B cell (primary cell): ENCODE measurements around the gene KAZN. TPM values are rescaled to one million over a fixed set of nuclear protein-coding genes. Genes with fewer than 3 reads are reported as not detected.

ENCODE experiments used
- ATAC-seq: fragments of 200-7000 bp; cut with Tn5 transposase; one replicate; pipeline ENCODE4 v1.10.0; 2021; ENCODE audit warnings: low read depth, mild to moderate bottlenecking, moderate number of reproducible peaks, moderate library complexity
- CTCF ChIA-PET: fragments of 350-600 bp; sonication (Branson Sonifier 250); formaldehyde crosslinking; loops from one replicate; lab custom pipeline; 2021; ENCODE audit warnings: antibody characterized with exemption, inconsistent platforms; lab: Charles Lee
- POLR2A ChIA-PET: fragments of 350-600 bp; sonication (Branson Sonifier 250); formaldehyde crosslinking; loops from one replicate; lab custom pipeline; 2021; ENCODE audit warnings: antibody characterized with exemption; lab: Charles Lee
- DNase-seq: peaks from one replicate; pipeline ENCODE4 v3.0.0; 2013
- H2AFZ ChIP-seq: 2 replicates; pipeline ENCODE4 v1.6.1; 2012; ENCODE audit warnings: mild to moderate bottlenecking, low read depth, low read length; ENCODE audit not compliant: insufficient read depth, poor library complexity, severe bottlenecking
- H3K27ac ChIP-seq, 2 donors: 1 replicate in 1 of 2; 2 replicates in 1 of 2; pipeline ENCODE4 v1.5.1; 2012 to 2013; ENCODE audit warnings: low read length in 2 of 2, mild to moderate bottlenecking in 2 of 2, moderate library complexity in 1 of 2
- H3K27me3 ChIP-seq, 4 experiments: fragments of 200-600 bp in 1 of 4; sonication (generic) in 1 of 4; replicated peaks in 1 of 4; 1 replicate in 2 of 4; 2 replicates in 2 of 4; pipeline versions ENCODE4 v1.6.1 to v1.7.0; 2013 to 2016; ENCODE audit warnings: low read length in 3 of 4, mild to moderate bottlenecking in 2 of 4, mixed read lengths in 1 of 4, moderate library complexity in 1 of 4; ENCODE audit not compliant: insufficient read depth in 4 of 4, control insufficient read depth in 3 of 4; ENCODE audit errors: control extremely low read depth in 1 of 4
- H3K36me3 ChIP-seq, 2 experiments: replicated peaks in 1 of 2; 1 replicate in 1 of 2; 2 replicates in 1 of 2; pipeline versions ENCODE4 v1.6.1 to v1.7.1; 2013; ENCODE audit warnings: low read length in 1 of 2; ENCODE audit not compliant: insufficient read depth in 2 of 2, control insufficient read depth in 1 of 2; ENCODE audit errors: control extremely low read depth in 1 of 2, extremely low read depth in 1 of 2
- H3K4me1 ChIP-seq, 2 donors: fragments of 200-600 bp in 1 of 2; sonication (generic) in 1 of 2; 1 replicate in 1 of 2; 2 replicates in 1 of 2; pipeline versions ENCODE4 v1.5.1 to v1.6.1; 2013 to 2017; ENCODE audit warnings: low read length in 2 of 2; ENCODE audit not compliant: control insufficient read depth in 2 of 2, insufficient read depth in 2 of 2
- H3K4me2 ChIP-seq: replicated peaks from 2 replicates; pipeline ENCODE3; 2012; ENCODE audit warnings: mild to moderate bottlenecking, low read depth, low read length; ENCODE audit not compliant: poor library complexity, severe bottlenecking
- H3K4me3 ChIP-seq, 5 experiments: fragments of 200-600 bp in 1 of 5; sonication (generic) in 1 of 5; 1 replicate in 3 of 5; 2 replicates in 2 of 5; pipeline versions ENCODE4 v1.5.1 to v1.7.0; 2011 to 2016; ENCODE audit warnings: low read length in 4 of 5, mild to moderate bottlenecking in 4 of 5, low read depth in 2 of 5, control low read depth in 1 of 5, moderate library complexity in 1 of 5; ENCODE audit not compliant: insufficient read depth in 1 of 5; ENCODE audit errors: control extremely low read depth in 1 of 5, extremely low read depth in 1 of 5
- H3K79me2 ChIP-seq: fragments of 200-600 bp; sonication (generic); one replicate; pipeline ENCODE4 v1.6.0; 2016; ENCODE audit warnings: low read length; ENCODE audit not compliant: control insufficient read depth, insufficient read depth
- H3K9ac ChIP-seq: fragments of 200-600 bp; sonication (generic); 2 replicates; pipeline ENCODE4 v1.6.1; 2017; ENCODE audit warnings: mild to moderate bottlenecking, low read length, moderate library complexity
- H3K9me3 ChIP-seq, 3 donors: one replicate each; pipeline versions ENCODE4 v1.6.1 to v1.7.1; 2013; ENCODE audit warnings: low read length in 2 of 3; ENCODE audit not compliant: control insufficient read depth in 2 of 3, insufficient read depth in 1 of 3; ENCODE audit errors: control extremely low read depth in 1 of 3
- H4K20me1 ChIP-seq: 2 replicates; pipeline ENCODE4 v1.6.0; 2012; ENCODE audit warnings: mild to moderate bottlenecking, low read length; ENCODE audit not compliant: insufficient read depth, control insufficient read depth, poor library complexity, severe bottlenecking
- H3K27ac Mint-ChIP-seq: one replicate; pipeline ENCODE4 v1.8.0; 2021; ENCODE audit warnings: mixed read lengths
- H3K27me3 Mint-ChIP-seq: one replicate; pipeline ENCODE4 v1.8.0; 2021; ENCODE audit warnings: mixed read lengths
- H3K4me1 Mint-ChIP-seq: one replicate; pipeline ENCODE4 v1.8.0; 2021; ENCODE audit warnings: mixed read lengths
- H3K4me3 Mint-ChIP-seq: one replicate; pipeline ENCODE4 v1.8.0; 2021; ENCODE audit warnings: mixed read lengths
- H3K9me3 Mint-ChIP-seq: one replicate; pipeline ENCODE4 v1.8.0; 2022; ENCODE audit warnings: mixed read lengths; ENCODE audit not compliant: insufficient read depth
- CTCF ChIP-seq: fragments of 200-600 bp; IDR thresholded peaks from one replicate; pipeline ENCODE4 v1.8.0; 2022; ENCODE audit warnings: antibody characterized with exemption, mild to moderate bottlenecking
- EZH2 ChIP-seq: IDR thresholded peaks from 2 replicates; pipeline ENCODE4 v1.6.1; 2012; ENCODE audit warnings: borderline replicate concordance, low read depth, mild to moderate bottlenecking, moderate library complexity, low read length; ENCODE audit not compliant: insufficient read depth, poor library complexity, severe bottlenecking
- WGBS: methylation state at CpG from one replicate; pipeline ENCODE4 v1.1.5; 2013; ENCODE audit warnings: missing lambda C conversion rate; ENCODE audit not compliant: insufficient coverage; 5-methylcytosine and 5-hydroxymethylcytosine counted together
- intact Hi-C: fragments of 100-400 bp; cut with micrococcal nuclease; formaldehyde crosslinking; loops from one replicate; pipeline ENCODE4 v1.10.0; 2022
- polyA plus RNA-seq: library from polyadenylated mRNA; depleted of rRNA; stranded (reverse); fragments of >200 nt; gene quantifications from 2 replicates; pipeline ENCODE4 v1.2.3, GENCODE V29; 2012
- total RNA-seq, 2 donors: library from RNA; stranded (reverse); fragments of 120-200 nt in 1 of 2; gene quantifications; 1 replicate in 1 of 2; 2 replicates in 1 of 2; pipeline versions ENCODE4 v1.2.3 to v1.2.4, GENCODE V29; 2013 to 2022

Gene KAZN
- total and polyA plus RNA-seq, 2 donors (not counting 1 experiment from before 2014, with no cell fraction given), result 0.13 to 0.39 TPM

GRCh38 chr1:14635421-14635820 lies 36.9 kb downstream of the KAZN start:
- Mint-ChIP-seq H3K9me3 (no peaks in the 10 kb centered on the region), H3K27ac (no peak overlapping the region), H3K4me3 (no peak overlapping the region), H3K27me3 (no peaks in the 10 kb centered on the region), H3K4me1 (no peaks in the 10 kb centered on the region)
- Histone ChIP-seq H3K4me1 (no peaks in the 10 kb centered on the region), H2AFZ (no peak overlapping the region), H3K9me3 (no peaks in the 10 kb centered on the region), H4K20me1 (no peaks in the 10 kb centered on the region), H3K9ac (no peak overlapping the region), H3K27me3 (no peaks in the 10 kb centered on the region), H3K4me3 (no peak overlapping the region), H3K36me3 (no peaks in the 10 kb centered on the region), H3K79me2 (no peaks in the 10 kb centered on the region), H3K27ac (no peak overlapping the region), H3K4me2 (no peak overlapping the region)
- 91% methylated on average over 7 of the region's 9 CpGs for WGBS
- POLR2A ChIA-PET, result no interaction called here
- intact Hi-C loops, result no loop called here
- CTCF ChIA-PET, result interaction anchor here (1.0 kb wide), 1 partner anchor 8 kb away, joined by 4 read pairs; no protein-coding TSS in a partner anchor
- ATAC-seq (no peak), DNase-seq (no peak)
- no peak for TF ChIP-seq EZH2
- no peak for TF ChIP-seq CTCF

DNA sequence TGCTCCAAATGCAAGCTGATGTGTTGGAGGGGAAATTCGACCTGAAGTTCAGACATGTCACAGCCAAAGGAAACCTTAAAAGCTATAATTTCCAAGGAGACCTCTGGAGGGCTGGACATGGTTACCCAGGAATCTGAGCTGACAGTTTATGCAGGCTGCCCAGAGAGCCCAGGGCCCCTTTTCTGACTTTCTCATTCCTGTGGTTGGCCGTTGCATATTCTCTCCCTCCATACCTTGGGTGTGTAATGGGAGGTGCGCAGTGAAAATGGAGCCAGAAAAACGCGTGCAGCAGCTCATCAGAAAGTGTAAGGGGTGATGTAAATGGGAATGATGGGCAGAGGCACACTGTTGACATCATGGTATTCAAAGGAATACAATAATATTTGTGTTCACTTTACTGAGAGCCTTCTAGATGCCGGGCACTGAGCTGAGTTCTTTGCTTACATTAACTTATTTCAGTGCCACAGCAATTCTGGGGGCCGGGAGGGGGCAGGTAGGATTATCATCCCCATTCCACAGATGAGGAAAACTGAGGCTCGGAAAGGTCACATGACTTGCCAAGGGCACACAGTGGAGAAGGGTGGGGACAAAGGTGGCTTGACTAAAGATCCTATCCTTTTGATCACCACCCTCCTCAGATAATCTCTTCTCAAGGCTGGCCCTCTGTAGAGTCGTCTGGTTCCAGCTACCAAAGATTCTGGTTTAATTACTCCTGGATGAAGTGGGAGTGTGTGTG lies 38.6 kb downstream of the KAZN start:
- ChIA-PET POLR2A (no interaction called here), CTCF (no interaction called here)
- Histone ChIP-seq H4K20me1 (no peaks in the 10 kb centered on the region), H3K4me1 (no peaks in the 10 kb centered on the region), H3K27ac (no peak overlapping the region), H3K4me2 (no peak overlapping the region), H3K9ac (no peak overlapping the region), H3K4me3 (no peak overlapping the region), H2AFZ (no peak overlapping the region), H3K9me3 (peaks cover 0 to 9% (median 0%) of the 10 kb centered on the region in 3 donors), H3K36me3 (no peaks in the 10 kb centered on the region), H3K27me3 (no peaks in the 10 kb centered on the region), H3K79me2 (no peaks in the 10 kb centered on the region)
- ATAC-seq (no peak), DNase-seq (no peak)
- no peak for TF ChIP-seq CTCF
- no peak for TF ChIP-seq EZH2
- 0% methylated on average over 1 of the region's 9 CpGs for WGBS
- Mint-ChIP-seq H3K4me3 (no peak overlapping the region), H3K4me1 (no peaks in the 10 kb centered on the region), H3K9me3 (no peaks in the 10 kb centered on the region), H3K27ac (no peak overlapping the region), H3K27me3 (no peaks in the 10 kb centered on the region)
- intact Hi-C loops, result no loop called here
